Heart right ventricle (tissue), 16 donors: ENCODE data around the gene EYA3. TPM values are rescaled to one million over a fixed set of nuclear protein-coding genes. Genes with fewer than 3 reads are reported as not detected.
A peak's percentile ranks its signal among the peaks of the same experiment; 100 is the strongest.

Experiments used
- ATAC-seq, 8 donors: fragments of 200-7000 bp; cut with Tn5 transposase; one replicate each; pipeline ENCODE4 v1.9.1; 2020; ENCODE audit warnings: mild to moderate bottlenecking in 8 of 8, moderate library complexity in 8 of 8, moderate number of reproducible peaks in 1 of 8
- DNase-seq, 2 donors: peaks; one replicate each; pipeline ENCODE4 v3.0.0-alpha.2; 2020
- H3K27ac ChIP-seq, 10 donors: fragments of 200-600 bp; sonication (generic) in 2 of 10; one replicate each; pipeline versions ENCODE4 v1.5.0 to v1.8.0; 2020 to 2022; ENCODE audit warnings: mild to moderate bottlenecking in 3 of 10
- H3K27me3 ChIP-seq, 7 donors: fragments of 200-600 bp; one replicate each; pipeline ENCODE4 v1.8.0; 2021 to 2022; ENCODE audit warnings: mild to moderate bottlenecking in 2 of 7
- H3K36me3 ChIP-seq, 9 donors: fragments of 200-600 bp; sonication (generic) in 1 of 9; one replicate each; pipeline versions ENCODE4 v1.5.0 to v1.8.0; 2020 to 2022; ENCODE audit warnings: mild to moderate bottlenecking in 2 of 9
- H3K4me1 ChIP-seq, 9 donors: fragments of 200-600 bp; sonication (generic) in 1 of 9; one replicate each; pipeline versions ENCODE4 v1.5.0 to v1.8.0; 2020 to 2022; ENCODE audit warnings: mild to moderate bottlenecking in 4 of 9
- H3K4me3 ChIP-seq, 10 donors: fragments of 200-600 bp; sonication (generic) in 2 of 10; one replicate each; pipeline versions ENCODE4 v1.5.0 to v1.8.0; 2020 to 2022; ENCODE audit warnings: mild to moderate bottlenecking in 7 of 10, moderate library complexity in 2 of 10
- H3K9me3 ChIP-seq, 11 donors: fragments of 200-600 bp in 10 of 11; sonication (generic) in 2 of 11; one replicate each; pipeline versions ENCODE4 v1.5.0 to v1.8.0; 2013 to 2022; ENCODE audit warnings: mild to moderate bottlenecking in 2 of 11, control low read depth in 1 of 11, moderate library complexity in 1 of 11
- WGBS, 2 donors: extraction: QIAGEN DNeasy Blood & Tissue Kit; methylation state at CpG; one replicate each; pipeline ENCODE4 v1.1.7; 2013; ENCODE audit warnings: inconsistent platforms in 1 of 2; 5-methylcytosine and 5-hydroxymethylcytosine counted together
- intact Hi-C, 10 donors: fragments of 100-400 bp; cut with DNase I; formaldehyde crosslinking; loops; one replicate each; pipeline versions ENCODE4 v1.11.1 to v1.14.2; 2022
- polyA plus RNA-seq, 2 donors: library from polyadenylated mRNA; stranded (reverse); fragments of 200-250 nt; gene quantifications; one replicate each; pipeline ENCODE4 v1.2.3, GENCODE V29; 2013
- total RNA-seq, 10 donors: library from RNA; stranded (reverse); fragmentation: NEBNext Ultra II Directional in 3 of 10; extraction: Animal tissue kit (Norgen Biotek cat#: 25700) in 3 of 10; gene quantifications; one replicate each; pipeline versions ENCODE4 v1.2.1 to v1.2.4, GENCODE V29; 2021 to 2023
- TF ChIP-seq, protein P1 (sequence below), 9 donors: fragments of 200-600 bp; sonication (generic) in 2 of 9; IDR thresholded peaks; one replicate each; pipeline versions ENCODE4 v1.5.0 to v1.8.0; 2021 to 2022; ENCODE audit warnings: antibody characterized with exemption in 9 of 9, mild to moderate bottlenecking in 5 of 9, moderate library complexity in 1 of 9
- donor health status: Arrhythmogenic right ventricular cardiomyopathy.
- donor health status: ischemic (EF 13 %, LVEDD 7.1; RV severe dilation, severe dysfunction).
- donor health status: healthy with polysubstance abuse.
- donor health status: DM: no; HTN: yes; CAD: no.
- donor health status: DM: no; HTN: no; CAD: no.
- donor health status: ischemic (EF 25% LVEDD 6.9; RV normal size, moderate dysfunction).
- donor health status: ischemic (EF 25% LVEDD 5.7; RV mildly dilated, moderate dysfunction).
- donor health status: healthy.
- donor health status: DM: yes; HTN: yes; CAD: no.
- donor health status: Ischemic cardiomyopathy.
- donor health status: ischemic (EF 35%, LVEDD 5.7; RV mildly dilated, moderate dysfunction).
- donor health status: nonischemic (EF 11% LVEDD 7.7; RV severe dilation, severe dysfunction).
- donor health status: DM: yes; HTN: yes; CAD: no.
- donor health status: PGD.
- donor health status: ischemic (EF 29% LVEDD 5.4; RV normal size, mild dysfunction).
- donor health status: nonischemic (EF 23%, LVEDD 6.1; RV moderate dilation, normal function).

Gene EYA3
- total and polyA plus RNA-seq, 12 donors: 3.6 to 22.1 (median 17.3) TPM

DNA sequence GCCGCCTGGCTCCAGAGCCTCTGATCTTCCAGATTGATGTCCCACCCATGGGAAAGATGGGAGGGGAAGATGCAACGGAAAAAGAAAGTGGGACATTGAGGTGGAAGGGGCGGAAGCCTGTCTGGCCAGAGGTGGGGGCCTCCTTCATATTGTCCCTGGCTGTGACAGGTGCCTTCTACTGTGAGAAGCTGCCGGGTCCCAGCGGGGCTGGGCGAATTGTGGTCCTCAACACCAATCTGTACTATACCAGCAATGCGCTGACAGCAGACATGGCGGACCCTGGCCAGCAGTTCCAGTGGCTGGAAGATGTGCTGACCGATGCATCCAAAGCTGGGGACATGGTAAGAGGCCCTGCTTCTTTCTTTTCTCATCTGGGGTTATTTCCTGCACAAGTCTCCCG is 134.2 kb downstream of the EYA3 start:
- no peak overlapping the region for H3K4me3 ChIP-seq
- peaks cover under 1 to 8% (median 4%) of the 10 kb centered on the region in 9 donors for H3K4me1 ChIP-seq
- TF ChIP-seq, protein P1, sequence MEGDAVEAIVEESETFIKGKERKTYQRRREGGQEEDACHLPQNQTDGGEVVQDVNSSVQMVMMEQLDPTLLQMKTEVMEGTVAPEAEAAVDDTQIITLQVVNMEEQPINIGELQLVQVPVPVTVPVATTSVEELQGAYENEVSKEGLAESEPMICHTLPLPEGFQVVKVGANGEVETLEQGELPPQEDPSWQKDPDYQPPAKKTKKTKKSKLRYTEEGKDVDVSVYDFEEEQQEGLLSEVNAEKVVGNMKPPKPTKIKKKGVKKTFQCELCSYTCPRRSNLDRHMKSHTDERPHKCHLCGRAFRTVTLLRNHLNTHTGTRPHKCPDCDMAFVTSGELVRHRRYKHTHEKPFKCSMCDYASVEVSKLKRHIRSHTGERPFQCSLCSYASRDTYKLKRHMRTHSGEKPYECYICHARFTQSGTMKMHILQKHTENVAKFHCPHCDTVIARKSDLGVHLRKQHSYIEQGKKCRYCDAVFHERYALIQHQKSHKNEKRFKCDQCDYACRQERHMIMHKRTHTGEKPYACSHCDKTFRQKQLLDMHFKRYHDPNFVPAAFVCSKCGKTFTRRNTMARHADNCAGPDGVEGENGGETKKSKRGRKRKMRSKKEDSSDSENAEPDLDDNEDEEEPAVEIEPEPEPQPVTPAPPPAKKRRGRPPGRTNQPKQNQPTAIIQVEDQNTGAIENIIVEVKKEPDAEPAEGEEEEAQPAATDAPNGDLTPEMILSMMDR (IDR thresholded peaks at IDR 0.05): no peak
- intact Hi-C loops: no loop called here
- no peaks in the 10 kb centered on the region for H3K36me3 ChIP-seq
- DNase-seq (no peak), ATAC-seq (no peak)
- H3K27me3 ChIP-seq: no peaks in the 10 kb centered on the region
- WGBS, 2 donors: 96 to 98% methylated on average over 10 of the region's 10 CpGs
- no peaks in the 10 kb centered on the region for H3K9me3 ChIP-seq
- H3K27ac ChIP-seq: no peak overlapping the region

DNA sequence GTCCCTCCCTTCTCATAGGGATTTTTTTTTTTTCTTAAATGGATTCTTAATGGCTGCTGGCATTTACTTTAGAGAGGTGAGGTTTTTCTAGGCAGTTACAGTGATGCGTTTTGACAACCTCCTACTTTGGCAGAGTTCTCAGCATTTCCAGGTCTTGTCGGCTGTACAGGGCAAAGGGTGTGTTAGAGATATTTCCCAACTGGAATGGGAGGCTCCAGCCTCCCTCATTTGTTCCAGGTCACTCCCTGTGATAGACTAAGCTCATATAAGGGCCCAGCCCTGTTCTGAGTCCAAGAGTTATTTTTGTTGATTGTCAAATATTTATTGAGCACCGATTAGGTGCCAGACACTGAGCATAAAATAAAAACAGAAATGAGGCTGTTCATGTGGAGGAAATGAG is 136.3 kb downstream of the EYA3 start:
- H3K9me3 ChIP-seq: no peaks in the 10 kb centered on the region
- WGBS, 2 donors: 53 to 69% methylated on average over 3 of the region's 3 CpGs
- intact Hi-C loops: no loop called here
- H3K27me3 ChIP-seq: no peaks in the 10 kb centered on the region
- TF ChIP-seq, protein P1 (IDR thresholded peaks at IDR 0.05): no peak
- H3K4me1 ChIP-seq: no peaks in the 10 kb centered on the region
- H3K4me3 ChIP-seq: no peak overlapping the region
- DNase-seq: no peak
- H3K36me3 ChIP-seq: no peaks in the 10 kb centered on the region
- H3K27ac ChIP-seq: no peak overlapping the region
- peak in 1 of 8 donors; percentile 50 for ATAC-seq

DNA sequence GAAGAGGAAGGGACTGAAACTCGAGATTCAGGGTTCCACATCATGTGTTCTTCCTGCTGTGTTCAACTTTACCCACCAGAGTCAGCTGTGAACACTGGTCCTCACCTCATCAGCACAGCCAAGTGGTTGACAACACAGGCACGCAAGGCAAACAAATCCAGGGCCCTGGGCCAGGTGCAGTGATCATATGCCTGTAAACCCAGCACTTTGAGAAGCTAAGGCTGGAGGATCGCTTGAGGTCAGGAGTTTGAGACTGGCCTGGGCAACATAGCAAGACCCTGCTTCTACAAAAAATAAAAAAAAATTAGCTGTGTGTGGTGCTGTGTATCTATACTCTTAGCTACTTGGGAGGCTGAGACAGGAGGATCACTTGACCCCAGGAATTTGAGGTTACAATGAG is 137.0 kb downstream of the EYA3 start:
- no peak overlapping the region for H3K4me3 ChIP-seq
- TF ChIP-seq, protein P1 (IDR thresholded peaks at IDR 0.05): no peak
- intact Hi-C loops: no loop called here
- H3K27me3 ChIP-seq: no peaks in the 10 kb centered on the region
- no peaks in the 10 kb centered on the region for H3K4me1 ChIP-seq
- H3K27ac ChIP-seq: no peak overlapping the region
- 66 to 78% methylated on average over 3 of the region's 3 CpGs for WGBS, 2 donors
- no peaks in the 10 kb centered on the region for H3K9me3 ChIP-seq
- ATAC-seq: no peak
- H3K36me3 ChIP-seq: no peaks in the 10 kb centered on the region
- DNase-seq: no peak

DNA sequence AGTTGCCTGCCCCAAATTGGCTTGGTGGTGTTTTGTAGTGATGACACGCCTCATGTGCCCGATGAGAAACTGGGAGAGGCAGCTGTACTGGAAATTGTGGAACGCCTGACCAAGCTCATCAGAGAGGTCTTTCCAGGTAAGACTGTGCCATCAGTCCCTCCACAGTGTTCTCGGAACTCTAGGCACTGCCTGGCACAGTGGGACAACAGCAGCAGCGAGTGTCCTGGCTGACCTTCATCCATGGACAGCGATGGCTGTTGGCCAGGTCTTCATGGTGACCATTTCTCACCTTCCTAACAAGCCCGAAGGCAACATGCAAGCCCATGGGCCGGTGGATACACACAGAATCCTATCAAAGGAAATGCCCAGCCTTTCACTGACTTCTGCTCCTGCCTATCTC is 139.4 kb downstream of the EYA3 start:
- no peak overlapping the region for H3K4me3 ChIP-seq
- 73% methylated on average over 8 of the region's 8 CpGs for WGBS, 2 donors
- H3K27ac ChIP-seq: no peak overlapping the region
- H3K4me1 ChIP-seq: peaks cover 0 to 3% (median 0%) of the 10 kb centered on the region in 9 donors
- intact Hi-C loops: no loop called here
- no peaks in the 10 kb centered on the region for H3K36me3 ChIP-seq
- ATAC-seq (peak in 4 of 8 donors; percentile 37 to 66 (median 52)), DNase-seq (no peak)
- no peaks in the 10 kb centered on the region for H3K27me3 ChIP-seq
- TF ChIP-seq, protein P1 (IDR thresholded peaks at IDR 0.05): no peak
- no peaks in the 10 kb centered on the region for H3K9me3 ChIP-seq
